HG02759 (cell line): Measurements from ENCODE around the gene ATF1.
"Not testable (repeated sequence)": the region's sequence is repeated elsewhere in the genome, so short reads cannot be mapped to it uniquely, and the experiment has no call there.

Experiments
- ATAC-seq: cut with Tn5 transposase; IDR thresholded peaks from one replicate; pipeline ENCODE4 v1.9.1; 2021; ENCODE audit warnings: mild to moderate bottlenecking, moderate library complexity; ENCODE audit not compliant: unreplicated experiment

Gene ATF1

GRCh38 chr12:50751948-50752721, 11.8 kb upstream of the ATF1 start:
- ATAC-seq, result no peak

DNA sequence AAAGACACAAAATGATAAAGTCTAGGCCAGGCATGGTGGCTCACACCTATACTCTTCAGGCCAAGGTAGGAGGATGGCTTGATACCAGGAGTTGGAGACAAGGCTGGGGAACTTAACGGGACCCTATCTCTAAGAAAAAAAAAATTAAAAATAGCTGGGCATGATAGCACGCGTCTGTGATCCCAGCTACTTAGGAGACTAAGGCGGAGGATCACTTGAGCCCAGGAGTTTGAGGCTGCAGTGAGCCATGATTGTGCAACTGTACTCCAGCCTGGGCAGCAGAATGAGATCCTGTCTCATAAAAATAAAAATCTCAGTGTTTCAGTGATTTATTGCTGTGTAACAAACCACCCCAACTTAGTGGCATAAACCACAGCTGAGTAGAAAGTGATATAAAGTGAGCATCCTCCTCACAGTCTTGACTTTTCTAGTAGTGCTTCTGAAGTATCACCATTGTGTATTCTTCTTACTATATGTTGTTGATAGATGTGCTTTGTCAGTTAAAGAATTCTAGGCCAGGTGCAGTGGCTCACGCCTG, 10.6 kb upstream of the ATF1 start:
- no peak for ATAC-seq

DNA sequence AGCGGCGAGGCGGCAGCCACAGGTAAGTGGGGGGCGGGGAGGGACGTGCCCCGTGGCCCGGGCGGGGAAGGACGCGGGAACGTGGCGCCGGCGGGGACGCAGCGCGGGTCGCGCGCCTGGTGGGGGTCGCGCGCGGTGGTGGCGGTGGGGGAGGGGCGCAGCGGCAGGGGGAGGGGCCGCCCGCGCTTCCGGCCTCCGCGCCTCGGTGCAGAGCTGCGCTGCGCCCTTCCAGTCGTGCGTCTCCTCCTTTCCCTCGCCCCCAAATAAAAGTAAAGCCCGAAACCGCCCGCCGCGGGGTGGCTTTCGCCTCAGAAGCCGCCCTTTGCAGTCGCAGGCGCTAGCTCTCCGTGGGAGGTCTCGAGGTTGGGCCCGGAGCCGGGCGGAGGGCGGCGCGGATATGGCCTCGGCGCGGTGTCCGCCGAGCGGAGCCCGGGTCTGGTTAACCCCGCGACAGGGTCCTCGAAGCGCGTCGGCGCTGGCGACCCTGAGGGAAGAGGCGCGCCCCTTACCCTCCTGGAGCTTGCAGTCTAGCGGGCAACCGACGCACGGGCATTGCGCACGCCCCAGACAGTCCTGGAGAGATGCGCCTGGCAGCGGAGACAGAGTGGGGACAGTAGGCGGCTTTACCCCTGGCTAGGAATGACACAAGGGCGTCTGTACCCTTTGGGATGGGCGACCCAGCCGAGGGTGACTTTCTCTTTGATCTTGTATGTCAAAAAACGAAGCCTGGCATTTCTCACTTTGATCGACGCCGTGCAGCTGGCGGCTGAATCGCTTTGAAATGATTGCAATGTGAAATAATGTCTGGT, 589 bp downstream of the ATF1 start:
- ATAC-seq, result peak; percentile 44

DNA sequence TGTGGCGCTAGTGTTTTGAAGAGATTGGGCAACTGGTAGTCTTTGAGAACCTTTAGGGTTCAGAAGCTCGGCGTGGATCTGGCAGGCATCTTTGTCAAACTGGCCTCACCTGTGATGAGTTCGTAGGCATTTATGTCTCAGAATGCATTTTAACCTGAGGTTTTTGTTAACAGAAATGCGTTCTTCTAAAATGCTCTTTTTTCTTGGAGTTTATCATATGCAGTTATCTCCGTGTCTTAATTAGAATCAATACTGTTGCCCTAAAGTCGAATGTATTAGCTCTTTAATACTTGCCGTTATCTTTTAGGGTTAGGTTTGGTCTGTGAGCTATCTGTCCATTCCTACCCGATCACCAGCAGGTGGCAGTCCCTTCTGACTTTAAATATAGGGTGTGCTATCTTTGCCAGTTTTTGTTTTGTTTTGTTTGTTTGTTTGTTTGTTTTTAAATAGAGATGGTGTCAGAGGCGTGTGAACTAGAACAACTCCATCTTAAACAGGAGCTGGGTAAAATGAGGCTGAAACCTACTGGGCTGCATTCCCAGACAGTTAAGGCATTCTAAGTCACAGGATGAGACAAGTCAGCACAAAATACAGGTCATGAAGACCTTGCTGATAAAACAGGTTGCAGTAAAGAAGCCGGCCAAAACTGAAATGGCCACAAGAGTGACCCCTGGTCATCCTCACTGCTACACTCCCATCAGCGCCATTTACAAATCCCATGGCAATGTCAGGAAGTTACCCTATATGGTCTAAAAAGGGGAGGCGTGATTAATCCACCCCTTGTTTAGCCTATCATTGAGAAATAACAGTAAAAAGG, 1.4 kb downstream of the ATF1 start:
- peak; percentile 3 for ATAC-seq

DNA sequence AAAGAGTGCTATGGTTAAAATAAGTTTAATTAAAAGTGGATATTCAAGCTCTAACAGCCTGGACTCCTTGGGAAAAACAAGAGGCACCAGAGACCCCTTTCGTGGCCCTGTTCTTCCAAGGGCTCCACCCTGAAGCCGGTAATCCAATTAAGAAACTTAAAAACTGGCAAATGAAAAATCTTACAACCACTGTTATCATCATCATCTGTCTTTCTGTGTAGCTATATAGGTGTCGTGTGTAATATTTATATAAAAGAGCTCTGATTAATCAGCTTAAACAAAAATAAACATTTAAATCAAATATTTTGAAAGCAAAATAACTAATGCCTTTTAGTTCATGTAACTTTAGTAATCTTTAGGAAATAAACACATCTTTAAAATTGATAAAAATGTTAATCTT, 4.5 kb downstream of the ATF1 start:
- no peak for ATAC-seq

- ATAC-seq, result not testable (repeated sequence)
These were observed 4.9 kb downstream of the ATF1 start for GRCh38 chr12:50768813-50769212.

DNA sequence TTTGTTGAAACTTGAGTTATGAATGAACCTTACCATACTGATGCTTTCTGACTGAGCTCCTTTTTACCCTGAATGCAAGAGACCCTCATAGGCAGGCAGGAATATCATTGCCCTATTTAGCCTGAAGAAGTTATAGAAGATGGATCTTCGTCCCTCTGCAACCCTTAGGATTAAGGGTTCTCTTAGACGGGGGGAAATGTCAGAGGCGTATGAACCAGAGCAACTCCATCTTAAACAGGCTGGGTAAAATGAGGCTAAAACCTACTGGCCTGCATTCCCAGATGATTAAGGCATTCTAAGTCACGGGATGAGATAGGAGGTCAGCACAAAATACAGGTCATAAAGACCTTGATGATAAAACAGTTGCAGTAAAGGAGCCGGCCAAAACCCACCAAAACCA, 7.5 kb downstream of the ATF1 start:
- no peak for ATAC-seq

DNA sequence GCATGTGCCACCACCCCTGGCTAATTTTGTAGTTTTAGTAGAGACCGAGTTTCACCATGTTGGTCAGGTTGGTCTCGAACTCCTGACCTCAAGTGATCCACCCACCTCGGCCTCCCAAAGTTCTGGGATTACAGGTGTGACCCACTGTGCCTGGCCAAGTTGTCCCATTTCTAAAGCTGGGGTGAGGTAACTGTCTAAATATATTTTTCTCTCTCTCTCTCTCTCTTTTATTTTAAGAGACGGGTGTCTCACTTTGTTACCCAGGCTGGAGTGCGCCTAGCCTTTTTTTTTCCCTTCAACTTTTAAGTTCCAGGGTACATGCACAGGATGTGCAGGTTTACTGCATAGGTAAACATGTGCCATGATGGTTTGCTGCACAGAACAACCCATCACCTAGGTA, 8.6 kb downstream of the ATF1 start:
- ATAC-seq, result no peak

DNA sequence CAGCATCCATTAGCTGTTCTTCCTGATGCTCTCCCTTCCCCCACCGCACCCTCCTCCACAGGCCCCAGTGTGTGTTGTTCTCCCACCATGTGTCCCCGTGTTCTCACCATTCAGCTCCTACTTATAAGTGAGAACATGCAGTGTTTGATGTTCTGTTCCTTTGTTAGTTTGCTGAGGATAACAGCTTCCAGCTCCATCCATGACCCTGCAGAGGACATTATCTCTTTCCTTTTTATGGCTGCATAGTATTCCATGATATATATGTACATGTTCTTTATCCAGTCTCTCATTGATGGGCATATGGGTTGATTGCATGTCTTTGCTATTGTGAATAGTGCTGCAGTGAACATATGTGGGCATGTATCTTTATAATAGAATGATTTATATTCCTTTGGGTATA, 9.0 kb downstream of the ATF1 start:
- no peak for ATAC-seq

DNA sequence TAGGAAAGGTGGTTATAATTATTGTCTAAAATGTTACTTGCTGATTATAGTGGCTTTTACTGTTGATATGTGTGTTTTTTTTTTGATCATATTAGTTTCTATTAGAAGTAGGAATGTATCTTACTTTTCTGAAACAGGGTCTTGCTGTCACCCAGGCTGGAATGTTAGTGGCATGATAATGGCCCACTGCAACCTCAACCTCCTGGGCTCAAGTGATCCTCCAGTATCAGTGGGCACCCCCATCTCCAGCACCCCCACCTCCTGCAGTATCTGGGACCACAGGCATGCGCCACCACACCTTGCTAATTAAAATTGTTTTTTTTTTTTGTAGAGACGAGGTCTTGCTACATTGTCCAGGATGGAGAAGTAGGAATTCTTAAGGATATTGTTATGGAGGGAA, 11.3 kb downstream of the ATF1 start:
- ATAC-seq, result no peak

- ATAC-seq, result no peak
These were observed 13.1 kb downstream of the ATF1 start for GRCh38 chr12:50776749-50777728.

DNA sequence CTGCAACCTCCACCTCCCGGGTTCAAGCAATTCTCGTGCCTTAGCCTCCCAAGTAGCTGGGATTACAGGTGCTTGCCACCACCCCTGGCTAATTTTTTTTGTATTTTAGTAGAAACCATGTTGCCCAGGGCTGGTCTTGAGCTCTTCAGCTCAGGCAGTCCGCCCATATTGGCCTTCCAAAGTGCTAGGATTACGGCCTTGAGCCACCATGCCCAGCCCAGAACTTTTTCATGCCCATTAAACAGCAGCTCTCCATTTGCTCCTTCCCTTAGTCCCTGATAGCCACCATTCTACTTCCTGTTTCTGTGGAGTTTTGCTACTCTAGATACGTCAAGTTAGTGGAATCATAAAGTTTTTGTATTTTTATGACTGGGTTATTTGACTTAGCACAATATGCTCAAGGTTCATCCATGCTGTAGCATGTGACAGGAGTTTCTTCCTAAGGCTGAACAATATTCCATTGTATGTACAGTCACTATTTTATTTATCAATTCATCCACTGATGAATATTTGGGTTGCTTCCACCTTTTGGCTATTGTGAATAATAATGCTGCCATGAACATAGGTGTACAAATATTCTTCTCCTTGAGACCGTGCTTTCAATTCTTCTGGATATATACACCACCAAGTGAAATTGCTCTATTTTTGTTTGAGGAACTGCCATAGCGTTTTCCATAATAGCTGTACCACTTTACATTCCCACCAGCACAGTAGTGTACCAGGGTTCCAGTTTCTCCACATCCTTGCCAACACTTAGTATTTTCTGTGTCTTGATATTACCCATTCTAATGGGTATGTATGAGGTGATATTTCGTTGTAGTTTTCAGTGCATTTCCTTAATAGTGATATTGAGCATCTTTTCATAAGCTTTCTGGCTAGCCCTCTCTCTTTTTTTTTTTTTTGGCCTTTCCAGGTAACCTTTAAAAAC, 15.0 kb downstream of the ATF1 start:
- ATAC-seq, result no peak

- no peak for ATAC-seq
These were observed 16.1 kb downstream of the ATF1 start for GRCh38 chr12:50780013-50780412.

DNA sequence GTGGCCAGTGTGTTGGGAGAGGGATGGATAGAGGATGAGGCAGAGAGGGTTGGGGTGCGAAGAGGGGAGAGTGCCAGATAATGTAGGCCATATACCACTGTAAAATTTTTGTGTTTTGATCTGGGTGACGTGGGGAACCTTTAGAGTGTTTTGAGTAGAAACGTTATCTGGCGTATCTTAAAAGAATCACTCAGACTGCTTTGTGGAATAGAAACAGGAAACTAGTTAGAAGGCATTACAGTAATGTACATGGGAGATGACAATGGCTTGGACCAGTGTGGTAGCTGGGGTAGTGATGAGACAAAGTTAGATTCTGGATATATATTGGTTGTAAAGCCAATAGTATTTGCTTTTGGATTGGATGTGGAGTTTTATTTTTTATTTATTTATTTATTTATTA, 20.6 kb downstream of the ATF1 start:
- ATAC-seq, result no peak

GRCh38 chr12:50785406-50786001, 21.6 kb downstream of the ATF1 start:
- no peak for ATAC-seq

- no peak for ATAC-seq
These were observed 22.8 kb downstream of the ATF1 start for GRCh38 chr12:50786498-50787231.

GRCh38 chr12:50787618-50788017, 23.7 kb downstream of the ATF1 start:
- ATAC-seq, result no peak

- no peak for ATAC-seq
These were observed 24.7 kb downstream of the ATF1 start for GRCh38 chr12:50788561-50788960.
